ENCODE results near the gene SVIL.
"Not testable (repeated sequence)": the region's sequence is repeated elsewhere in the genome, so short reads cannot be mapped to it uniquely, and the experiment has no call there.

The SVIL gene

DNA sequence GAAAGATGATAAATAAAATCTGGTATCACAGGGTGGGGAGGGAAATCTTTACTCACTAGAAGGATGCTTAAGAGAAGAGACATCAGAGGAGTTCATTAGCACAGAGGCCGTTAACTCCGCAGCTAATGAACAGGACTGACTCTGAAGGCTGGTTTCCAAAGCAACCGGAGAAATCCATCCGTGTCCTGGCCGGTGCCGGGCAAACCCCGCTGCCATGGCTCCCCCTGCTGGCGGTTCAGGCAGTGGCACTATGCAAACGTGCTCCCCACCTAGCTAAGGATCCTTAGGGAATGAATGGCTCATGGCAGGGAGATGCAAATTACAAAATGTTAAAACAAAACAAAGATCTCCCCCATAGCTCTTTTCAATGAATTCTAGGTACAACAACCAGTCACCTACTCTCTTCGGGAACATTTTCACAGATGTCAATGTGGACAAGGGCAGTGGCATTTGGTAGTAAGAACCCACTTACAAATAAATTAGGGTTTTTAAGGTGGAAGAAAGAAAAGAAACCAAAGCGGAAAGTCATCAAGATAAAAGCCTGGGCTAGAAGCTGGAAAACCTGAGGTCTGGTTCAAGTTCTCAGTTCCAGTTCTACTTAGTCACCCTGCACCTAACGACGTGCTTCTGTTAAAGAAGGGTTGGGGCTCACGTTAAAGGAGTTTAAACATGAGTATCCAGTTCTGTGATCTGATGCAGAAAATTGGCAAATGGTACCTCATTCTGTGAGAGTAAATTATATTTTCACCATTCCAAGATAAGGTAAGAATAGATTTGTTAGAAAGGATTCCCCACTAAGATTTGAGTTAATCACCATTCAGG, 138.2 kb downstream of the SVIL start:
- no peaks in the 10 kb centered on the region for H3K9me3 Mint-ChIP-seq
- peaks cover 2% of the 10 kb centered on the region for H3K4me1 Mint-ChIP-seq
- CTCF ChIA-PET: interaction anchor here (0.6 to 2.6 kb wide), 23 partner anchors 9 to 833 kb away, joined by 3 to 28 read pairs (median 4); no protein-coding TSS in a partner anchor
- H3K27ac Mint-ChIP-seq: no peak overlapping the region
- peak; percentile 74 for DNase-seq
- H3K27me3 Mint-ChIP-seq: no peaks in the 10 kb centered on the region
- no peak overlapping the region for H3K4me3 Mint-ChIP-seq
- peaks cover under 1% of the 10 kb centered on the region for H3K36me3 Mint-ChIP-seq

GRCh38 chr10:29495366-29495765, 139.4 kb downstream of the SVIL start:
- no peaks in the 10 kb centered on the region for H3K9me3 Mint-ChIP-seq
- H3K4me1 Mint-ChIP-seq: peaks cover 2% of the 10 kb centered on the region
- H3K4me3 Mint-ChIP-seq: no peak overlapping the region
- no peaks in the 10 kb centered on the region for H3K27me3 Mint-ChIP-seq
- peaks cover 4% of the 10 kb centered on the region for H3K36me3 Mint-ChIP-seq
- H3K27ac Mint-ChIP-seq: no peak overlapping the region
- DNase-seq: no peak
- CTCF ChIA-PET: interaction anchor here (0.6 to 2.6 kb wide), 4 partner anchors 8 to 24 kb away, joined by 3 to 14 read pairs (median 5); no protein-coding TSS in a partner anchor

DNA sequence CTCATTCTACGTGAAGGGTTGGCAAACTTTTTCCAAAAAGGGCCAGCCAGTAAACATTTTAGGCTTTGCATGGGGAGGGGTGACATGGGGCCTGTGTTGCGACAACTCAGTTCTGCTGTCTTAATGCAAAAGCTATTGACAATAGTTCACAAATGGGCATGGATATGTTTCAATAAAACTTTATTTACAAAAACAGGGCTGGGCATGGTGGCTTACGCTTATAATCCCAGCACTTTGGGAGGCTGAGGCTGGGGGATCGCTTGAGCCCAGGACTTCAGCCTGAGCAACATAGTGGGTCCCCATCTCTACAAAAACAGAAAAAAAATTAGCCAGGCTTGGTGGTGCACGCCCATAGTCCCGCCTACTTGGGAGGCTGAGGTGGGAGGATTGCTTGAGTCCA, 141.1 kb downstream of the SVIL start:
- Mint-ChIP-seq H3K36me3 (peaks cover 9% of the 10 kb centered on the region), H3K4me1 (peaks cover 2% of the 10 kb centered on the region), H3K4me3 (no peak overlapping the region), H3K27ac (no peak overlapping the region), H3K27me3 (no peaks in the 10 kb centered on the region), H3K9me3 (no peaks in the 10 kb centered on the region)
- CTCF ChIA-PET: no interaction called here
- no peak for DNase-seq

DNA sequence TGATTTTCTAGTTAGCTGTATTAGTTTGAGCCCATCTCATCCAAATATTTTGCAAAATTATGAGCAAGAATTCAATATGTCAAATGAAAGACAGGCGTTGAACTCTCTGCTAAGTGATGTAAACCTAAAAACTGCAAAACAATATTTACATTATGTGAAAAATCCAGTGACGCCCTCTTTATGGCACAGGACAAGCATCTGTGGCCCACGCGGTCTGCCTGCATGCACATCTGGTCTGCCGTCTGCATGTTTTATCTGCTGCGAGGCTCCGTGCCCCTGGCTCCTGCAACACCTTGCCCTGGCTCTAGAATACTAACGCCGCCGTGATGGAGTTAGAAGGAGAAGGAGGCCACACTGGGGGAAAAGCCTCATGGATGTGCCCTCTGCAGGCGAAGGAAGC, 142.0 kb downstream of the SVIL start:
- Mint-ChIP-seq H3K4me1 (peaks cover 4% of the 10 kb centered on the region), H3K27ac (no peak overlapping the region), H3K36me3 (peaks cover 17% of the 10 kb centered on the region), H3K4me3 (no peak overlapping the region), H3K27me3 (no peaks in the 10 kb centered on the region), H3K9me3 (no peaks in the 10 kb centered on the region)
- DNase-seq: no peak
- CTCF ChIA-PET: no interaction called here

DNA sequence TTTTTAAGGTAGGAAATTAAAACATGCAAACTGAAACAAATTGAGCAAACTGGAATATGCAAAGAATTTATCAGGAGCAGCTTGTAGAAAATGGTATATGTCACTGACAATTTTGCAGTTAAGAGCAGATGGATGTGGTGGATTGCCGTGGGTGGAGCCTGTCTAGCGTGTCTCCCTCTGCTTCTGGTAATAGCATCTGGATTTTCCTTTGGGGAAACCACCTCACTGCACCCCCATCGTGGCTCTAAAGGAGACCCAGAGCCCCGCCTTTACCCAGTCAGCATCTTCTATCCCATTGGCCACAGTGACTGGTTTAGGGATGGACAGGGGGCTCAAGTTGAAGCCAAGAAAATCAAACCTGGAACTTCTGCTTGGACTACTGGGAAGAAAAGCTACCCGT, 142.9 kb downstream of the SVIL start:
- Mint-ChIP-seq H3K4me1 (peaks cover 13% of the 10 kb centered on the region), H3K36me3 (peaks cover 24% of the 10 kb centered on the region), H3K9me3 (no peaks in the 10 kb centered on the region), H3K27me3 (no peaks in the 10 kb centered on the region), H3K4me3 (no peak overlapping the region), H3K27ac (no peak overlapping the region)
- no peak for DNase-seq
- CTCF ChIA-PET: no interaction called here

DNA sequence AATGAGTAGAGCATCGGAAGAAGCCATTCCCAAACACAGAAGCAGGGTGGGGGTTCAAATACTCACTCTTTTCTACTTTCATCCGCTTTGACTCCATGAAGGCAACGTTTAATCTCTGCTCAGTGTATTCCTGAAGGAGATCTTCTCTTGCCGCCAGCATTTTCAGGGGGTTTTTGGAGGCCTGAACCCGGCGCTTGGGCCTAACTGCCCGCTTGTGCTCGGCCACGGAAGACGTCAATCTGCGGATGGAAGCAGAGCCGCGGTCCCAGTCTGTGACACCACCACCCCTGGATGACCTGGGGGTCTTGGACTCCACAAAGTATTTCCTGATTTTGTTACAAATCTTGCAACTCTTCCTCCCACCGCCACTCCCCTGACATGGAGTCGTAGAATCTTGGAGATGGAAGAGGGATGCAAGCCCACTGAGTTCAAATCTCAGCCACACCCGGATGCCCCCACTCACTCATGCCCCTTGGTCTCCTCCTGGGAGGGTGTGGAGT, 143.9 kb downstream of the SVIL start:
- DNase-seq, CTCF ChIA-PET, H3K9me3 Mint-ChIP-seq, H3K4me3 Mint-ChIP-seq, H3K27me3 Mint-ChIP-seq, H3K27ac Mint-ChIP-seq: not testable (repeated sequence)
- Mint-ChIP-seq H3K36me3 (peaks cover 33% of the 10 kb centered on the region), H3K4me1 (peaks cover 22% of the 10 kb centered on the region)

DNA sequence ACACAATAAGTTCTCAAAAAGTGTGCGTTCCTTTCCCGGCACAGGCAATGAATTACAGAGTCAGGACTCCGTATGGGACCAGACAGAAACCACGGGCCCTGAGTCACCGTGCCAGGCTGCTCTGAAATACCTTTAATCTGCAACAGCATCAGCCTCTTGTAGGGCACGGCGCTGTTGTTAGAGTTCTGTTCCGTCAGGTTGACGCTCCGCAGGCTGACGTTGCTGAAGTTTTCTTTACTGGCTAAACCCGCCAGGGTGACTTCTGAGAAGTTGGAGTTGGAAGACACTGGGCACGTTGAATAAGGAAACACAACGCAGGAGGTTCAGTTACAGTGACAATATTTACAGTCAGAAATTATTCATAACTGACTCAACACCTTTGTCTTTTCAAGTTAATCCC, 146.3 kb downstream of the SVIL start:
- not testable (repeated sequence) for H3K27ac Mint-ChIP-seq, H3K4me3 Mint-ChIP-seq, H3K27me3 Mint-ChIP-seq, H3K9me3 Mint-ChIP-seq, DNase-seq
- peaks cover 34% of the 10 kb centered on the region for H3K4me1 Mint-ChIP-seq
- H3K36me3 Mint-ChIP-seq: peaks cover 42% of the 10 kb centered on the region
- CTCF ChIA-PET: interaction anchor here (3.8 kb wide), 1 partner anchor 8 kb away, joined by 14 read pairs; no protein-coding TSS in a partner anchor

DNA sequence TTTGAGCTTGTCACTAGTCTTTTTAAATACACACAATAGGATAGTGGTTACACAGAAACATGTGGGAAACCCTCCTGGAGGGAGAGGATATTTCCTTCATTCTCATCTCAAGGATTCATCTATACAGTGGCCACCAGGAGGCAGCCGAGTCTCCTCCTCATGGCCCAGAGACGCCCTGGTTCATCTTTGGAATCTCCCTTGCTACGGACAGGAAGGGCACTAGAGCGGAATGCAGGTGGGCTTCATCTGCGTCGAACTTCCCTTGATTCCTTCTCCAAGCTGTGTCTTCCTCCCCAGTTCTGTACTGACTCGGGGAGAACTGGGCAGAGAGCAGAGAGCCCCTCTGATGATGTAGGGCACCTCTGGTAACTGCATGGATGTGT, 146.9 kb downstream of the SVIL start:
- H3K36me3 Mint-ChIP-seq: peaks cover 42% of the 10 kb centered on the region
- not testable (repeated sequence) for H3K27ac Mint-ChIP-seq, DNase-seq, H3K9me3 Mint-ChIP-seq, H3K4me3 Mint-ChIP-seq, H3K27me3 Mint-ChIP-seq
- CTCF ChIA-PET: interaction anchor here (3.8 kb wide), 1 partner anchor 8 kb away, joined by 14 read pairs; no protein-coding TSS in a partner anchor
- peaks cover 39% of the 10 kb centered on the region for H3K4me1 Mint-ChIP-seq

DNA sequence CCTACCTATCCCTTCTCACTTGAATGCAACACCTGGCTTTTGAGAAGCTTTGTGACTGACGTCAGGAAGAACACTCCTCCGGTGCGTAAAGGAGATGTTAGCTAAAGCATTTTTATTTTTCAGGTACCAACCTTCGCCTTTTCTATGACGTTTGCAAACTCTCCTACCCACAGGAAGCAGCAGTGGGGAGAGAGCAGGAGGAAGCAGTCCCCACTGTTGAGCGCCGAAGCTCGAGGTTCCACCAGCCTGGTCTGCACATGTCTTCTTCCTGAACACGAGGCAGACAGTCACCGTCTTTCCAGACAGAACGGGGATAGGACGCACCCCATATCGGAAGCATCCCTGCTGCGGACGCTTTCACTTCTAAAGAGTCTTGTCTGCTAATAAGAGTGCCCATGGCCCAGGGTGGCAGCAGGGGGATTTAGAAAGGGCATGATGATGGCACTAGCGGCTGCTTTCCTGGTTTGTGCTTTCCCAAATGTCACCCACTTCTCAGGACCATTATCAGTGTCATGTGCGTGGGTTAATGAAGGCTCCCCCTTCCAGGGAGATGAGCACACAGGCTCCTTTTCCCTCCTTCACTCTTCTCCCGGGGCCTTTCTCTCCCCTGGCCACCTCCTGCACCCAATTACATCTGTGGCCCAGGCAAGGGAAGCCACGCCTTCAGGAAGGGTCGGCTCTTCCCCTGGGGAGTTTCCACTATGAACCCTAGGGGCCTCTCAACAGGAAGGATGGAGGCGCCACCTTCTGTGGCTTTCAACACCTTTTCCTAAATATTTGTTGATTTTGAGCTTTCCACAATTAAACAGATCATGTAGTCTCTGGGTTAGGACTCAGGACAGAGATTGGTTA, 147.5 kb downstream of the SVIL start:
- Mint-ChIP-seq H3K4me1 (peaks cover 45% of the 10 kb centered on the region), H3K36me3 (peaks cover 42% of the 10 kb centered on the region)
- peak; percentile 28 for DNase-seq
- not testable (repeated sequence) for H3K9me3 Mint-ChIP-seq, H3K27me3 Mint-ChIP-seq, H3K4me3 Mint-ChIP-seq, H3K27ac Mint-ChIP-seq
- CTCF ChIA-PET: interaction anchor here (1.1 to 3.8 kb wide), 2 partner anchors 9 to 39 kb away, joined by 6 to 14 read pairs; no protein-coding TSS in a partner anchor

- no peak overlapping the region for H3K27ac Mint-ChIP-seq
- DNase-seq: no peak
- no peaks in the 10 kb centered on the region for H3K9me3 Mint-ChIP-seq
- H3K4me3 Mint-ChIP-seq: no peak overlapping the region
- peaks cover 46% of the 10 kb centered on the region for H3K4me1 Mint-ChIP-seq
- no peaks in the 10 kb centered on the region for H3K27me3 Mint-ChIP-seq
- CTCF ChIA-PET: interaction anchor here (1.1 to 3.8 kb wide), 2 partner anchors 10 to 38 kb away, joined by 6 to 14 read pairs; no protein-coding TSS in a partner anchor
- H3K36me3 Mint-ChIP-seq: peaks cover 40% of the 10 kb centered on the region
Observed at GRCh38 chr10:29486433-29486832, 148.3 kb downstream of the SVIL start.

- CTCF ChIA-PET, H3K27me3 Mint-ChIP-seq, DNase-seq, H3K9me3 Mint-ChIP-seq, H3K4me3 Mint-ChIP-seq, H3K27ac Mint-ChIP-seq: not testable (repeated sequence)
- Mint-ChIP-seq H3K36me3 (peaks cover 42% of the 10 kb centered on the region), H3K4me1 (peaks cover 49% of the 10 kb centered on the region)
Observed at GRCh38 chr10:29484677-29485076, 150.1 kb downstream of the SVIL start.

DNA sequence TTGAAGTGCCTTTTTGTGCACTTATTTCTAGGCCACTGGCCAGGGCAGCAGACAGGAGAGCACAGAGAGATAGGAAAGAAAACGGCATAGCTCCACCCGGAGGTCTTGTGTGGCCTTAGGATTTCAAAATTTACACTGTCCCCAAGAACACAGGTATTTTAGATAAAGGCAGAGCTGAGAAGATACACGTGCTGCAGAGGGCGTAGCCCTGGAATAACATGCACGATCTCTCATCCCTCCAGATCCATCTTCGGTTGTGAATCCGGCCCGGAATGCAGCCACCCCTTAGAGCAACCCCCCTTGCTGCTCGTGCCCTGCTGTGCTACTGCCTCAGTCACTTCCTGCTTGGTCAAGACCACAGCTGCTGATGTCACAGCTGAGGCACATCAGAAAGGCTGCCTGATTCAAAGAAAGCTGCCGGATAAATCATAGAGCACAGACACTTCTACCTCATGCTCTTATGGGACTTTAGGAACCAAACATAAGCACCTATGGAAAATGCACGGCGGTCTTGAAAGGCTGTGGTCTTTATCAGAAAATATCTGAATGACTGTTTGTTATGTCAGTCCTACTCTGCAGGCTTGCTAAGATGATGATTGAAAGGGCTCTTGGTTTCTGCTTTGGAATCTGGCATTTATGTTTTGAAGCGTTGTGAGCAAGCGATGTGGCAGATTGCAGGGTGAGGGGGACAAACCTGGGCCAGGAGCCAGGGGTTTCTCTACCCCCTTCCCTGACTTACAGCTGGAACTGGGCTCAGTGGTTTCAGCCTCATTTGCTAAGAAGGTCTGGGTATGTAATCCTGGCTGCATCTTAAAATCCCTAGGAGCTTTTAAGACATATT, 152.0 kb downstream of the SVIL start:
- DNase-seq: peak; percentile 59
- Mint-ChIP-seq H3K27ac (peak overlapping the region; percentile 64), H3K9me3 (no peaks in the 10 kb centered on the region), H3K4me3 (no peak overlapping the region), H3K27me3 (no peaks in the 10 kb centered on the region), H3K36me3 (peaks cover 33% of the 10 kb centered on the region), H3K4me1 (peaks cover 49% of the 10 kb centered on the region)
- CTCF ChIA-PET: interaction anchor here (0.5 to 2.3 kb wide), 7 partner anchors 12 to 108 kb away, joined by 3 to 9 read pairs (median 3); no protein-coding TSS in a partner anchor

- Mint-ChIP-seq H3K9me3 (no peaks in the 10 kb centered on the region), H3K27me3 (no peaks in the 10 kb centered on the region), H3K36me3 (peaks cover 26% of the 10 kb centered on the region), H3K27ac (no peak overlapping the region), H3K4me1 (peaks cover 41% of the 10 kb centered on the region), H3K4me3 (no peak overlapping the region)
- DNase-seq: no peak
- CTCF ChIA-PET: interaction anchor here (0.5 to 2.3 kb wide), 5 partner anchors 11 to 36 kb away, joined by 3 to 9 read pairs (median 3); no protein-coding TSS in a partner anchor
Observed at GRCh38 chr10:29481906-29482440, 152.8 kb downstream of the SVIL start.

Data from activated naive CD4-positive, alpha-beta T cell treated with anti-CD3 and anti-CD28 coated beads, Interleukin-2, amount 10 ng/mL, durations not matched to agents 7 days and 5 days (primary cell).